Tibial nerve (tissue), 4 donors: ENCODE data around the gene ATXN7L1. TPM values are rescaled to one million over a fixed set of nuclear protein-coding genes. Genes with fewer than 3 reads are reported as not detected.
A peak's percentile ranks its signal among the peaks of the same experiment; 100 is the strongest.

Source experiments
- DNase-seq, 2 donors: peaks; one replicate each; pipeline ENCODE4 v3.0.0-alpha.2; 2019; ENCODE audit warnings: low spot score in 2 of 2
- H3K27ac ChIP-seq, 4 donors: fragments of 200-600 bp; sonication (generic) in 3 of 4; one replicate each; pipeline ENCODE4 v1.5.1; 2017 to 2019; ENCODE audit warnings: mild to moderate bottlenecking in 1 of 4
- H3K27me3 ChIP-seq, 2 donors: fragments of 200-600 bp; sonication (generic) in 1 of 2; one replicate each; pipeline versions ENCODE4 v1.5.1 to v1.6.0; 2017 to 2019
- H3K36me3 ChIP-seq, 3 donors: fragments of 200-600 bp; sonication (generic); one replicate each; pipeline ENCODE4 v1.5.1; 2018 to 2019
- H3K4me1 ChIP-seq, 4 donors: fragments of 200-600 bp; sonication (generic) in 3 of 4; one replicate each; pipeline ENCODE4 v1.5.1; 2017 to 2019
- H3K4me3 ChIP-seq, 4 donors: fragments of 200-600 bp; sonication (generic) in 3 of 4; one replicate each; pipeline ENCODE4 v1.5.1; 2017 to 2019; ENCODE audit warnings: mild to moderate bottlenecking in 1 of 4, moderate library complexity in 1 of 4
- H3K9me3 ChIP-seq, 4 donors: fragments of 200-600 bp; sonication (generic) in 3 of 4; one replicate each; pipeline ENCODE4 v1.5.1; 2017 to 2019
- EP300 ChIP-seq, 2 donors: sonication (generic); formaldehyde crosslinking; IDR thresholded peaks; one replicate each; pipeline ENCODE4 v1.6.1; 2017; ENCODE audit warnings: antibody characterized with exemption in 2 of 2, mild to moderate bottlenecking in 1 of 2
- POLR2A ChIP-seq, 2 donors: fragments of 450-650 bp; IDR thresholded peaks; one replicate each; pipeline ENCODE4 v1.6.1; 2017; ENCODE audit warnings: antibody characterized with exemption in 2 of 2, mild to moderate bottlenecking in 2 of 2, moderate library complexity in 2 of 2
- WGBS, 2 donors: methylation state at CpG; one replicate each; pipeline ENCODE4 v1.1.5; 2018; 5-methylcytosine and 5-hydroxymethylcytosine counted together
- total RNA-seq, 4 donors: library from RNA; depleted of rRNA; stranded (reverse); fragments of >200 nt; gene quantifications; one replicate each; pipeline ENCODE4 v1.1.0, GENCODE V29; 2016
- TF ChIP-seq, protein P1 (sequence below), 5 experiments: fragments of 200-600 bp in 3 of 5; fragments of 450-650 bp in 2 of 5; sonication (generic) in 3 of 5; IDR thresholded peaks; one replicate each; pipeline ENCODE4 v1.5.1; 2016 to 2019; ENCODE audit warnings: antibody characterized with exemption in 5 of 5, mild to moderate bottlenecking in 3 of 5, moderate library complexity in 2 of 5

Gene ATXN7L1
- total RNA-seq, 4 donors from 2014 or later = 14.6 to 22.5 (median 19.1) TPM

DNA sequence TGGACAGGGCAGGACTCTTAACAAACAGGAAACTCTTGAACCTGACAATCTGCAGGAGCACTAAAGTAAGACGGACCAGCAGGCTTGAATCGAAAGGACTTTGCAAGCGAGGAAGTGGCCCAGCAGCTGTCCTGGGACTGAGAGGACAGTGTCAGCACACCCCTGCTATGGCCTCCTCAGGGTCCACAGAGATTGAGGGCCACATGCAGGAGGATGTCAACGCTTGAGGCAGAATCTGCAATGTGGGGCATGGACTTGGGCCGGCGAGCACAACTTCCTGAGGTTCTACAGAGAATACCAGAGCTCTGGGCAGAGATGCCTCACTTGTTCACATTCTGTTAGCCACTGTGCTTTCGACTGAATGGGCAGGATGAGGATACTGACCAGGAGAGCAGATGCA is 210.7 kb downstream of the ATXN7L1 start:
- TF ChIP-seq, protein P1, sequence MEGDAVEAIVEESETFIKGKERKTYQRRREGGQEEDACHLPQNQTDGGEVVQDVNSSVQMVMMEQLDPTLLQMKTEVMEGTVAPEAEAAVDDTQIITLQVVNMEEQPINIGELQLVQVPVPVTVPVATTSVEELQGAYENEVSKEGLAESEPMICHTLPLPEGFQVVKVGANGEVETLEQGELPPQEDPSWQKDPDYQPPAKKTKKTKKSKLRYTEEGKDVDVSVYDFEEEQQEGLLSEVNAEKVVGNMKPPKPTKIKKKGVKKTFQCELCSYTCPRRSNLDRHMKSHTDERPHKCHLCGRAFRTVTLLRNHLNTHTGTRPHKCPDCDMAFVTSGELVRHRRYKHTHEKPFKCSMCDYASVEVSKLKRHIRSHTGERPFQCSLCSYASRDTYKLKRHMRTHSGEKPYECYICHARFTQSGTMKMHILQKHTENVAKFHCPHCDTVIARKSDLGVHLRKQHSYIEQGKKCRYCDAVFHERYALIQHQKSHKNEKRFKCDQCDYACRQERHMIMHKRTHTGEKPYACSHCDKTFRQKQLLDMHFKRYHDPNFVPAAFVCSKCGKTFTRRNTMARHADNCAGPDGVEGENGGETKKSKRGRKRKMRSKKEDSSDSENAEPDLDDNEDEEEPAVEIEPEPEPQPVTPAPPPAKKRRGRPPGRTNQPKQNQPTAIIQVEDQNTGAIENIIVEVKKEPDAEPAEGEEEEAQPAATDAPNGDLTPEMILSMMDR (IDR thresholded peaks at IDR 0.05) = no peak
- TF ChIP-seq POLR2A (IDR thresholded peaks at IDR 0.05) (no peak), EP300 (IDR thresholded peaks at IDR 0.05) (no peak)
- peaks cover 0 to 42% (median 0%) of the 10 kb centered on the region in 3 donors for H3K36me3 ChIP-seq
- H3K9me3 ChIP-seq = no peaks in the 10 kb centered on the region
- H3K27ac ChIP-seq = no peak overlapping the region
- no peak overlapping the region for H3K4me3 ChIP-seq
- WGBS, 2 donors = 91 to 93% methylated on average over 7 of the region's 7 CpGs
- H3K4me1 ChIP-seq = peaks cover 0 to 3% (median 0%) of the 10 kb centered on the region in 4 donors
- DNase-seq = no peak
- H3K27me3 ChIP-seq = no peaks in the 10 kb centered on the region

DNA sequence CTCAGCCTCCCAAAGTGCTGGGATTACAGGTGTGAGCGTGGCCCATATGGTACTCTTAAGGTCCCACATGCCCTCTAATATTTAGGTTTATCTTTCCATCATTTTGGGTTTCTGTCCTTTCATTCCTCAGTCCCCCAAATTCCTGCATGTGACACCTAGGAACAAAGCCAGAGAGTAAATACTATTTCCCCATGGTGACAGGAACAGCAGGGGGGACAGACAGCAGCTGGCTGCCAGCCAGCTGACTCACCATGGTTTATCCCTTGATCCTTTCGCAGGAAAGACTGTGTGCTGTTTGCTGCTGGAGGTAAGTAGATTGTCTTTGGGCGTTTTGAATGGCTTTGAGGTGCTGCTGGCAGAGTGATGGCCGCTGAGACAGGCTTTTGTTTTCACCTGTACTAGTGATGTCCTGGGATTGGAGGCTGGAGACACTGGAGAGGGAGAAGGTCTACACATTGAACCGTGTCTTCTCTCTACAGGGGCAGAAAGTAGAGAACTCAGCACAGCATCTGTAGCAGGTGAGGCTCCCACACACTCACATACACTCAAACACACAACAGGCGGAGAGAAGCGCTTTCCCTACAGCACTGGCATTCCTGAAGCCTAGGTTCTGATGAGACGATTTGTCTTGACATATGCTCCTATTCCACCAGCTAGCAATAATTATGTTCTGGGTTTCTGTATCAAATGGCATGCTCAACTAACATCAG is 211.4 kb downstream of the ATXN7L1 start:
- no peak overlapping the region for H3K27ac ChIP-seq
- DNase-seq = no peak
- no peak overlapping the region for H3K4me3 ChIP-seq
- TF ChIP-seq, protein P1 (IDR thresholded peaks at IDR 0.05) = no peak
- TF ChIP-seq POLR2A (IDR thresholded peaks at IDR 0.05) (no peak), EP300 (IDR thresholded peaks at IDR 0.05) (no peak)
- no peaks in the 10 kb centered on the region for H3K27me3 ChIP-seq
- H3K36me3 ChIP-seq = peaks cover 0 to 48% (median 0%) of the 10 kb centered on the region in 3 donors
- 82 to 85% methylated on average over 8 of the region's 8 CpGs for WGBS, 2 donors
- peaks cover 0 to 3% (median 0%) of the 10 kb centered on the region in 4 donors for H3K4me1 ChIP-seq
- no peaks in the 10 kb centered on the region for H3K9me3 ChIP-seq

- H3K9me3 ChIP-seq = no peaks in the 10 kb centered on the region
- no peaks in the 10 kb centered on the region for H3K27me3 ChIP-seq
- no peak overlapping the region for H3K4me3 ChIP-seq
- no peak overlapping the region for H3K27ac ChIP-seq
- H3K36me3 ChIP-seq = peaks cover 0 to 60% (median 0%) of the 10 kb centered on the region in 3 donors
- 86 to 92% methylated on average over 7 of the region's 7 CpGs for whole genome bisulfite sequencing, 2 donors
- no peak for TF ChIP-seq EP300 (IDR thresholded peaks at IDR 0.05)
- no peak for TF ChIP-seq POLR2A (IDR thresholded peaks at IDR 0.05)
- TF ChIP-seq, protein P1 (IDR thresholded peaks at IDR 0.05) = no peak
- DNase-seq = no peak
- H3K4me1 ChIP-seq = peaks cover 0 to 3% (median 0%) of the 10 kb centered on the region in 4 donors
Measured at GRCh38 chr7:105662998-105663397, 213.4 kb downstream of the ATXN7L1 start.

DNA sequence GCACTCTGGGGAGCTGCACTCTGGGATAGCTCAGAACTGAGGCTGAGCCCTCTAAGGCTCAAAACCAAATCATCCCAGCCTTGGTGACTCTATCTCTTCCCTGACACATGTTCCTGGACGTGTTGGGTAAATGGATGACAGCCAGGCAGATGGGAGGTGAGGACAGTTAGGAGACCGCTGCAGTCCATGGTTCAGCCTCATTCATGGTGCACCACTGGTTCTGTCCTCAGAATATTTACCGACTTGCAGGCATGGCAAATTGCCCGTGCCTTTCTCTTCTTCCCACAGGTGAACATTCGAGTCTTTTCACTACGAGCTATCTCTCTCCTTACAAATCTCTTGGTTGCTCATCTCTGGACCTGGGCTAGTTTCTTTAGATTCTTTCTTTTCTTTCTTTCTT is 214.8 kb downstream of the ATXN7L1 start:
- no peak overlapping the region for H3K4me3 ChIP-seq
- no peaks in the 10 kb centered on the region for H3K27me3 ChIP-seq
- no peak overlapping the region for H3K27ac ChIP-seq
- H3K4me1 ChIP-seq = peaks cover 0 to 9% (median 0%) of the 10 kb centered on the region in 4 donors
- no peak for DNase-seq
- TF ChIP-seq EP300 (IDR thresholded peaks at IDR 0.05) (no peak), POLR2A (IDR thresholded peaks at IDR 0.05) (no peak)
- TF ChIP-seq, protein P1 (IDR thresholded peaks at IDR 0.05) = no peak
- 89 to 98% methylated on average over 6 of the region's 6 CpGs for WGBS, 2 donors
- H3K9me3 ChIP-seq = no peaks in the 10 kb centered on the region
- H3K36me3 ChIP-seq = peaks cover 0 to 60% (median 0%) of the 10 kb centered on the region in 3 donors

- DNase-seq = peak; percentile 40 to 76
Measured at GRCh38 chr7:105656922-105657521, 219.4 kb downstream of the ATXN7L1 start.

More at GRCh38 chr7:105656922-105657521, 219.4 kb downstream of the ATXN7L1 start:
- Histone ChIP-seq H3K9me3 (no peaks in the 10 kb centered on the region), H3K27me3 (no peaks in the 10 kb centered on the region), H3K4me3 (no peak overlapping the region), H3K4me1 (peaks cover 0 to 35% (median 11%) of the 10 kb centered on the region in 4 donors), H3K36me3 (peaks cover 0 to 29% (median 0%) of the 10 kb centered on the region in 3 donors), H3K27ac (no peak overlapping the region)
- WGBS, 2 donors = 69 to 72% methylated on average over 7 of the region's 7 CpGs
- TF ChIP-seq, protein P1 (IDR thresholded peaks at IDR 0.05) = peak; percentile 38 to 73 (median 46)
- no peak for TF ChIP-seq EP300 (IDR thresholded peaks at IDR 0.05)
